HG03571 (cell line): Measurements from ENCODE around the gene SLC37A1.

Source experiments
- ATAC-seq: cut with Tn5 transposase; IDR thresholded peaks from one replicate; pipeline ENCODE4 v1.9.1; 2021; ENCODE audit not compliant: unreplicated experiment

SLC37A1 gene

GRCh38 chr21:42525676-42526378 is 12.2 kb downstream of the SLC37A1 start:
- ATAC-seq = no peak

DNA sequence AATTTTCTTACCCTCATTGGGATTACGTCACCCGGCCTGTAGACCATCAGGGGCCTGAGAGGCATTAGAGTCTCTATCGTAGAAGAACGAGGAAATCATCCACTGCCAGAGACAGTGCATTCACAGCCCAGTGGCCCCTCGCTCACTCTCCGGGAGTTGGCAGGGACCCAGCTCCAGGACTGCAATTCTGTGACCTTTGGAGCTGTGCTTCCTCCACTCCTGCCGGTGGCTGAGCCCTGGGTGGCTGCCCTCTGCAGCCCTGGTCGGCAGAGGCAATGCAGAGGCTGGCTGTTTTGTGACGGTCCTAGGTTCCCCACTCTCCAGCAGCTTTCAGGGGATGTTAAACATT is 12.7 kb downstream of the SLC37A1 start:
- no peak for ATAC-seq

DNA sequence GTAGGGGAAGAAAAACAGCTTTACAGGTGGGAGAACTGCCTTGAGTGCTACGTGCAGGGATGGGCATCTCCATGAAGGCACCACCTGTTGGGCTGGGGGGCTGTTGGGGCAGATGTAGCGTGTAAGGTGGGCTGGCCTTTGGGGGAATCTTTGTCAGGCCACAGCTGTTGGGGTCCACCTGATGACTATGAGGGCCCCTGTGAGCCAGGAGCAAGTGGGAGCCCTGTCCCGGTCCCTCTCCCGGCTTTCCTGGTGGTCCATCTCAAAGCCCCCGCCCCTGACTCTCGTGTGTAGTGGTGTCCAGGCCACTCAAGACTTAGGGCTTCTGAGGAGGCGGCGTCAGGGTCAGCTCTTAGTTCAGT is 13.5 kb downstream of the SLC37A1 start:
- ATAC-seq = no peak

DNA sequence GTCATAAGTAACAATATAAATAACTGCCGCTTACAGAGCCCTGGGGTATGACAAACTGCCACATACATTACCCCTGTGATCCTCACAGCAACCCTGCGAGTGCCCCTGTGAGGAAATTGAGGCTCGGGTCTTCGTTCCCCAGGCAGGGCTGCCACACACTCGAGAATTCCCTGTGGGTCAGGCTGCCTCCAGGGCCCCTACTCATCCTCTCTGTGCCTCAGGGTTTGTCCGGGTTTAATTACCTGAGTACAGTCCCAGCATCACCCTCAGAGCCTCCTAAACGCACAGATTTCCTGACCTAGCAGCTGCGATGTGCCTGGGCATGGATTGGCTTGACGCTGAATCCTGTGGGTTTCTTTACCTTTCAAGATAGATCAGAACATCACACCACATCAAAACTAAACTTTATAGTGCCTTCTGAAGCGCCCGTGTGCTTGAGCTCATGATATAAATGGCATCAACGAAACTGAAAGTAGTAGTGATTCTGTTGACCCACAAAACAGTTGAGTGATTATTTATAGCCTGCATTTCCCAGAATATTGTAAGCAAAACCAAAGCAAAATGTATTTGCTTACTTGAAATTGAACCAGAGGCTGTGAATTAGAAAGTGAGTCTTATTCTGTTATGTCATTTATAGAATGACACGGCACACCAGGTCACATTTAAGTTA is 14.0 kb downstream of the SLC37A1 start:
- no peak for ATAC-seq

- ATAC-seq = no peak
Observed at GRCh38 chr21:42530167-42530518, 16.5 kb downstream of the SLC37A1 start.

GRCh38 chr21:42531771-42532170 is 18.1 kb downstream of the SLC37A1 start:
- ATAC-seq = no peak

GRCh38 chr21:42532466-42533181 is 19.0 kb downstream of the SLC37A1 start:
- ATAC-seq = no peak

- ATAC-seq = no peak
Observed at GRCh38 chr21:42533306-42533962, 19.8 kb downstream of the SLC37A1 start.

DNA sequence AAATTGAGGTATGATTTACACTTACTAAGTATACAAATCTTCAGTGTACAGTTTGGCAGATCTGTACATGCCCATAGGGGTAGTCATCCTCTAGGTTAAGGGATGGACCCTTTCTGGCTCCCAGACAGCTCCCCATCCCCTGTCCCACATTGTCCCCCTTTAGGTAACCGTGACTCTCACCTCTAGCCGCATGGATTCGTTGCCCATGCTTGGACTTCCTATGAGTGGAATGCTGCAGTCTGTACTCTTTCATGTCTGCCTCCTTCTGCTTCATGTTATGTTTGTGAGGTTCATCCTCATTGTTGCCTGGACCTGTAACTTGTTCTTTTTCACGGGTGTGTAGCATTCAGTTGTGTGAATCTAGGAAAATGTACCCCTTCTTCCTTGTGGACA is 20.3 kb downstream of the SLC37A1 start:
- no peak for ATAC-seq

DNA sequence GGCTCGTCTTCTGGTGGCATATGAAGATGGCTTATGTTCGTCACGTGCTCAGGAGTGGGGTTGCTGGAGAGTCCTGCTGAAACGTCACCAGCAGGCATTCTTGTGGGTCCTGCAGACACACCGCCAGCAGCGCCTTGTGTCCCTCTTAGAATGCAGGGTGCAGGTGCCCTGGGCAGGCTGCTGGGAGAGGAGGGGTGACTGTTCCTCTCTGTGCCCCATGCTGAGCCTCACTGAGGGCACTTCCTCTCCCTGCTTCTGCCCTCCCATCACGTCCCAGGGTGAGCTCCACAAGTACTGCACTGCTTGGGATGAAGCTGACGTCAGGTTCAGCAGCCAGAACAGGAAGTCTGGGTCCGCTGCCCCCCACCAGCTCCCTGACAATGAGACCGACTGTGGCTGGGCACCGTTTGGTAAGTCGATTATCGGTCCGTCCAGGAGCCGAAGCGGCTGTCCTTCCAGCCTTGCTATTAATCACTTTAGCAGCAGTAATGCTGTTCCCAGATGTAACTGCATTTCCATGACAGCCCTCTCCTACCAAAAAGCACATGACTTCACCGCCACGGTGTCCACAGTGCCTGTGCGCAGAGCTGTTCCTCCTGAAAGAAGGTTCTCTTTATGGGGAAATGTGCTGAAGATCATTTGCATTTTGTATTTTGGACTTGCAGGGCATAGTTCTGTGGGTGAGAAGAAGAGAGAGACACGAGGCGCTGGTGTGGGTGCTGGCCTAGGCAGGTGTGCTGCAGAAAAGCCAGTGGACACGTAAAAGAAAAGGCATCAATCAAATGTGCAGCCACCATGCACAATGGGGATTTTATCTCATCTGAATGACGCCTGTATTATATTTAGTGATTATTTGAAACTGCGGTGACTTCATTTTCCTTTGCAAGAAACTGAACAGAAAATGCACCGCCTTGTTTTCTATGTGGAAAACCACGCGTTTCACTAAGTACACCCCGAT is 21.0 kb downstream of the SLC37A1 start:
- no peak for ATAC-seq

- ATAC-seq = peak; percentile 47
Observed at GRCh38 chr21:42535602-42536171, 22.0 kb downstream of the SLC37A1 start.

DNA sequence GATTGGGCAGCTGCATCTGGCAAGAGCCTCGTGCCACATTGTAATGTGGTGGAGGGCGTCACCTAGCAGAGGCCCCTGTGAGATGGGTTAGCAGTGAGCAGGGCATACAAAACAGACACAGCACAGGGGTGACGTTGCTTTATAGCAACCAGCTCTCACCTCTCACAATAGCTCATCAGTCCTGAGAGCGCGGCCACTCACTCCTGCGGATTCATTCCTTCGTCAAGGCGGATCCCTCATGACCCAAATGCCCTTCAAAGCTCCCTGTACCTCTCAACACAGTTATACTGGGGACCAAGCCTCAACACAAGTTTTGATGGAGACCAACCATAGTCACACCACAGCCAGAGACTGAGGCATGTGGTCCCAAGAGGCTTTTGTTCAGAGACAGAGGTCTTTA is 22.9 kb downstream of the SLC37A1 start:
- no peak for ATAC-seq

GRCh38 chr21:42537106-42537742 is 23.6 kb downstream of the SLC37A1 start:
- ATAC-seq = no peak

GRCh38 chr21:42538479-42539275 is 25.0 kb downstream of the SLC37A1 start:
- ATAC-seq = no peak

GRCh38 chr21:42539342-42539741 is 25.7 kb downstream of the SLC37A1 start:
- ATAC-seq = no peak

GRCh38 chr21:42539931-42540343 is 26.3 kb downstream of the SLC37A1 start:
- ATAC-seq = no peak

- no peak for ATAC-seq
Observed at GRCh38 chr21:42540396-42540795, 26.7 kb downstream of the SLC37A1 start.

DNA sequence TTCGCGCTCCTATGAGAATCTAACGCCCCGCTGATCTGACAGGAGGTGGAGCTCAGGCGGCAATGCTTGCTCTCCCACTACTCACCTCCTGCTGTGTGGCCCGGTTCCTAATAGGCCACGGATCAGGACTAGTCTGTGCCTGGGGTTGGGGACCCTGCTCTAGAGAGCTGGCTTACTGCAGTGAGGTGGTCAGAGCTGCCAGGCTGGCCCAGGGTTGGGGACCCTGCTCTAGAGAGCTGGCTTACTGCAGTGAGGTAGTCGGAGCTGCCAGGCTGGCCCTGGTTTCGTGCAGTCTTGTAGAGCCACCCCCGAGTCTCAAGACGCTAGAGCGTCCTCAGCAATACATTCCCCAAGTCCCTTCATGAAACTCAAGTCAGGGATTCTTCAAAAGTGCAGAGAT is 27.5 kb downstream of the SLC37A1 start:
- no peak for ATAC-seq

GRCh38 chr21:42541618-42542017 is 28.0 kb downstream of the SLC37A1 start:
- no peak for ATAC-seq
